Activated CD8-positive, alpha-beta memory T cell treated with anti-CD3 and anti-CD28 coated beads, Interleukin-2, amount 10 ng/mL, durations not matched to agents 7 days and 5 days (primary cell): ENCODE results near the gene AGPAT4. TPM values are rescaled to one million over a fixed set of nuclear protein-coding genes. Genes with fewer than 3 reads are reported as not detected.
A peak's percentile ranks its signal among the peaks of the same experiment; 100 is the strongest.

Experiments
- ATAC-seq: fragments of 150-1000 bp; cut with Tn5 transposase; one replicate; pipeline ENCODE4 v1.10.0; 2021; ENCODE audit warnings: moderate library complexity
- CTCF ChIA-PET: fragments of 350-600 bp; sonication (Branson Sonifier 250); formaldehyde crosslinking; loops from one replicate; lab custom pipeline; 2021; ENCODE audit warnings: antibody characterized with exemption; lab: Charles Lee
- DNase-seq: peaks from one replicate; pipeline ENCODE4 v3.0.0-alpha.2; 2020
- H3K27ac Mint-ChIP-seq: one replicate; pipeline ENCODE4 v1.8.0; 2021; ENCODE audit warnings: mild to moderate bottlenecking, mixed read lengths
- H3K27me3 Mint-ChIP-seq: one replicate; pipeline ENCODE4 v1.8.0; 2021; ENCODE audit warnings: mixed read lengths
- H3K36me3 Mint-ChIP-seq: one replicate; pipeline ENCODE4 v1.8.0; 2021; ENCODE audit warnings: mild to moderate bottlenecking, mixed read lengths
- H3K4me1 Mint-ChIP-seq: one replicate; pipeline ENCODE4 v1.8.0; 2021; ENCODE audit warnings: mixed read lengths
- H3K4me3 Mint-ChIP-seq: one replicate; pipeline ENCODE4 v1.8.0; 2021; ENCODE audit warnings: mild to moderate bottlenecking, moderate library complexity, mixed read lengths
- H3K9me3 Mint-ChIP-seq: one replicate; pipeline ENCODE4 v1.8.0; 2022; ENCODE audit warnings: low read depth, mixed read lengths
- total RNA-seq, 2 experiments: library from RNA; stranded (reverse); gene quantifications; one replicate each; pipeline ENCODE4 v1.2.3, GENCODE V29; 2021

AGPAT4 gene
- total RNA-seq, 2 experiments from 2014 or later, result 3.1 to 4.1 TPM

DNA sequence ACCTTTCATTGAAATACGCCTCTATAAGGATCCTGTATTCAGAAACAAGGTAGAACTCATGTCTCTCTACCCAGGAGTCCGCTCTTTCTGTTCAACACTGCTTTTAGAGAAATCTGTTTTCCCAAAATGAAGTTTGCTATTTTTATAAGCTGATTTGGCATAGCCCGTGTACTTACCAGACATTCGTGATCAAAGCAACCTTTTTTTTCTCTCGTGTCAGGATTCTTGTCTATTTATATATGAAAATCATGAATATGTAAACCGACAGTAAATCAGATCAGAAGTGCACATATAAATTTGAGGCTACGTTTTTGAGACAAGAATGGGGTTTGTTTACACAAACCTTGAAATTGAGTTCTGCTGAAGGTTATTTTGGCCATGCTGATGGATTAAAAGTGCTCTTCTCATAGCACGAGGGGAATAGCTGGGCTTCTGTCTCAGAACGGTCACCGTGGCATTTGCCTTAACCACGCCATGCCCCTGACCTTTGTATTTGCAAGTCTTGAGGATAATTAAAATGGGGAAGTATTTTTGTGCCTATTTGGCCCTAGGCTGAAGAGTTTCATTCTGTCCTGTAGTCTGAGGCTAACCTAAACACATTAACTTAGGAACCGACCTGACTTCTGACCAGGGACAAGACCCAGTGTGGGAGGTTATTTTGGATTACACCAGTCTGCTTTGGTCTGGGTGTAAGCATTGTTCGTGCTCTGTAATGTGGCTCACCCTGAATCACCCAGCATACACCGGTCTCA, 163.7 kb downstream of the AGPAT4 start:
- H3K27ac Mint-ChIP-seq, result no peak overlapping the region
- H3K9me3 Mint-ChIP-seq, result no peaks in the 10 kb centered on the region
- CTCF ChIA-PET, result interaction anchor here (1.3 kb wide), 2 partner anchors 9 to 18 kb away, joined by 3 read pairs; no protein-coding TSS in a partner anchor

DNA sequence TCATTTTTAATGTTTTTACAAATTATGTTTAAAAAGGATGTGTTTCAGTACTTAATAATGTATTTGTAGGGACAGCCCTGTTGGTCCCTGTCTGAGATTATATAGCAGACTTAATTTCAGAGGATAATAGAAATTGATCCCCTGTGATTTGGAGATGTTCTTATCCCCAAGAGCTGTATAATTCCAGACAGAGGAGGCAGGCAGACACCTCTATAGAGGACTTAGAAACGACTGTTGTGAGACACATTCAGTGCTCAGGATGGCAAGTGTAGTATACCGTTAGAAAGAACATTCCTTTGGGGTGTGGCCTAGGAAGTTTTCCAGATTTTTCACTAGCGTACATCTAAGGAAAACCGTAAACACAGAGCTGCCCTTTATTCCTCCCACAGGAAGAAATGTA, 164.5 kb downstream of the AGPAT4 start:
- H3K4me1 Mint-ChIP-seq, result peaks cover 27% of the 10 kb centered on the region
- CTCF ChIA-PET, result interaction anchor here (1.3 kb wide), 1 partner anchor 17 kb away, joined by 3 read pairs; no protein-coding TSS in a partner anchor
- no peak overlapping the region for H3K27ac Mint-ChIP-seq
- ATAC-seq (no peak), DNase-seq (no peak)
- H3K36me3 Mint-ChIP-seq, result peaks cover 58% of the 10 kb centered on the region
- no peaks in the 10 kb centered on the region for H3K27me3 Mint-ChIP-seq
- no peaks in the 10 kb centered on the region for H3K9me3 Mint-ChIP-seq
- H3K4me3 Mint-ChIP-seq, result no peak overlapping the region

More for the DNA sequence above, 163.7 kb downstream of the AGPAT4 start:
- no peak for DNase-seq
- peaks cover 60% of the 10 kb centered on the region for H3K36me3 Mint-ChIP-seq
- no peak for ATAC-seq
- no peaks in the 10 kb centered on the region for H3K27me3 Mint-ChIP-seq
- peaks cover 28% of the 10 kb centered on the region for H3K4me1 Mint-ChIP-seq
- no peak overlapping the region for H3K4me3 Mint-ChIP-seq

GRCh38 chr6:161108916-161109315, 164.9 kb downstream of the AGPAT4 start:
- CTCF ChIA-PET, result interaction anchor here (1.3 kb wide), 1 partner anchor 17 kb away, joined by 3 read pairs; no protein-coding TSS in a partner anchor
- H3K4me3 Mint-ChIP-seq, result no peak overlapping the region
- H3K36me3 Mint-ChIP-seq, result peaks cover 59% of the 10 kb centered on the region
- no peak for ATAC-seq
- H3K27ac Mint-ChIP-seq, result no peak overlapping the region
- H3K9me3 Mint-ChIP-seq, result no peaks in the 10 kb centered on the region
- H3K27me3 Mint-ChIP-seq, result no peaks in the 10 kb centered on the region
- DNase-seq, result no peak
- H3K4me1 Mint-ChIP-seq, result peaks cover 27% of the 10 kb centered on the region

- CTCF ChIA-PET, result no interaction called here
- no peaks in the 10 kb centered on the region for H3K27me3 Mint-ChIP-seq
- ATAC-seq (no peak), DNase-seq (no peak)
- no peak overlapping the region for H3K27ac Mint-ChIP-seq
- H3K36me3 Mint-ChIP-seq, result peaks cover 62% of the 10 kb centered on the region
- no peak overlapping the region for H3K4me3 Mint-ChIP-seq
- peaks cover 24% of the 10 kb centered on the region for H3K4me1 Mint-ChIP-seq
- H3K9me3 Mint-ChIP-seq, result no peaks in the 10 kb centered on the region
Observed at GRCh38 chr6:161107779-161108730, 165.8 kb downstream of the AGPAT4 start.

DNA sequence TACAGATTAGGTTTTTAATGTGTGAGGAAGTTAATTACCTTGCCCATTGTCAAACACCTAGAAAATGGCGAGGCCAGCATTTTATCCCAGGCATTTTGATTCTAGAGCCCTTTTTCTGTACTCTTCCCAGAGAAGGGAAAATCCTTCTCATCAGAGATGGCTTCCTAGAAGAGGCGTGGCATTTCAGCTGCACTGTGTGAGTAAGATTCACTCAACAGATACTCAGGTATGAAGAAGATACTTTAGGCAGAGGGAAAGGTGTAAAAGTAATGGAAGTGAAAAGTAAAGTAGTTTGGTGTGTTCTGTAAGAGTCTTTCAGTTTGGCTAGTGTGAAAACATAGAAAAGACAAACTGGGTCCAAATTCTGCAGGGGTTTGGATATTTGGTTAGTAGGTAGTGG, 168.5 kb downstream of the AGPAT4 start:
- DNase-seq, result no peak
- H3K27ac Mint-ChIP-seq, result peak overlapping the region; percentile 62
- H3K36me3 Mint-ChIP-seq, result peaks cover 46% of the 10 kb centered on the region
- ATAC-seq, result no peak
- H3K4me3 Mint-ChIP-seq, result no peak overlapping the region
- no peaks in the 10 kb centered on the region for H3K27me3 Mint-ChIP-seq
- no peaks in the 10 kb centered on the region for H3K9me3 Mint-ChIP-seq
- H3K4me1 Mint-ChIP-seq, result peaks cover 7% of the 10 kb centered on the region
- CTCF ChIA-PET, result no interaction called here

DNA sequence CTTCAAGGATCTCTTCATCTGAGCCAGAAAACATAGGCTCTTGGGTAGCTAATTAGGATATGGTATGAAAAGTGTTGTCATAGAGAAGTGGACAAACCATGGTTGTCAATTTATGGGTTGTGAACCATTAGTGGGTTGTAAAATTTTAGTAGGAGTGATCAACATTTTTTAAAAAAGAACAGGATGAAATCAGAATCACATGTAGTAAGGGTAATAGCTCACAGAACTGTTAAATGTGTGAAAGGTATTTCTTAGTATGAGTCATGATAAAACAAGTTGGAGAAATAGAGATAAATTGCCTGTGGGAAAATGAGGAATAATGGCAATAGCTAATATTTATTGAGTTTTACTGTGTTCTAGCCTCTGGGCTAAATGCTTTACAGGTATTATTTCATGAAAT, 168.9 kb downstream of the AGPAT4 start:
- no peak overlapping the region for H3K27ac Mint-ChIP-seq
- DNase-seq (no peak), ATAC-seq (no peak)
- peaks cover 42% of the 10 kb centered on the region for H3K36me3 Mint-ChIP-seq
- no peaks in the 10 kb centered on the region for H3K27me3 Mint-ChIP-seq
- no peak overlapping the region for H3K4me3 Mint-ChIP-seq
- H3K4me1 Mint-ChIP-seq, result peaks cover 4% of the 10 kb centered on the region
- CTCF ChIA-PET, result no interaction called here
- H3K9me3 Mint-ChIP-seq, result no peaks in the 10 kb centered on the region

DNA sequence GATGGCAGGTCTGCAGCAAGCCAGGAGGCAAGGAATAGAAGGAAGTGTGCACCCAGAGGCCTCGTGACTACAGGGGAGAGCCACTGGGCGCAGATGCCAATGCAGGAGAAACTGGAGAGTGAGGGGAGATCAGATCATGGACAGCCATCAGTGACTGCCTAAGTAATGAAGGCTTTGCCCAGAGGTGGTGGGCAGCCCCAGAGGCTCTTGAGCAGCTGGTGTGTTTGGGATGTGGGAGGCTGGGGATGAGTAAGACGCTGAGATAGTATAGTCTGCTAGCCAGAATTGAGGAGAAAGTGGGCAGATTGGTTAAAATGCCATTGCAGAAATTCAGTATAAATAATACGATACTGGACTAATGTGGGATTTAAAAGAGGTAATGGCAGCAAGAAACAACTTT, 170.4 kb downstream of the AGPAT4 start:
- no peak for DNase-seq
- H3K4me1 Mint-ChIP-seq, result peaks cover 4% of the 10 kb centered on the region
- H3K27ac Mint-ChIP-seq, result no peak overlapping the region
- H3K36me3 Mint-ChIP-seq, result peaks cover 33% of the 10 kb centered on the region
- CTCF ChIA-PET, result no interaction called here
- no peak for ATAC-seq
- no peak overlapping the region for H3K4me3 Mint-ChIP-seq
- H3K9me3 Mint-ChIP-seq, result no peaks in the 10 kb centered on the region
- no peaks in the 10 kb centered on the region for H3K27me3 Mint-ChIP-seq

DNA sequence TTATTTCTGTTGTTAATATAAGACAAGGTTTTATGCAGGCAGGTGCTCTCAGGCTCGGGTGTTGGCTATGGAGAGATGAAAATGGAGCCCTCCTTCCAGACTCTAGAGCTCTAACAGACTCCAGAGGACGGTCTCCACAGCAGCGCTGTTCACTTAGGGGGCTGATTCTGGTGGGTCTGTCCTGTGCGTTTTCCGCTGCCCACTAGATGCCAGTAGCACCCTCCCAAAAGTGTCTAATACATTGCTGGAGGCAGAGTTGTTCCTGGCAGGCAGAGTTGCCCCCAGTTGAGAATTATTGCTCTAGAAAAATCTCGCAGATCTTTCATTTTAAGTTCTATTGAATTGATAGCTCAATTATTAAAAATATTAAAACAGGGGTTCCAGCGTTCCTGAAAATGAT, 172.3 kb downstream of the AGPAT4 start:
- no peak overlapping the region for H3K4me3 Mint-ChIP-seq
- H3K4me1 Mint-ChIP-seq, result peaks cover 4% of the 10 kb centered on the region
- no peaks in the 10 kb centered on the region for H3K9me3 Mint-ChIP-seq
- no peak for DNase-seq
- no peak overlapping the region for H3K27ac Mint-ChIP-seq
- no peak for ATAC-seq
- peaks cover 25% of the 10 kb centered on the region for H3K36me3 Mint-ChIP-seq
- no peaks in the 10 kb centered on the region for H3K27me3 Mint-ChIP-seq
- CTCF ChIA-PET, result interaction anchor here (0.7 to 1.2 kb wide), 4 partner anchors 10 to 272 kb away, joined by 3 to 5 read pairs (median 4); no protein-coding TSS in a partner anchor

DNA sequence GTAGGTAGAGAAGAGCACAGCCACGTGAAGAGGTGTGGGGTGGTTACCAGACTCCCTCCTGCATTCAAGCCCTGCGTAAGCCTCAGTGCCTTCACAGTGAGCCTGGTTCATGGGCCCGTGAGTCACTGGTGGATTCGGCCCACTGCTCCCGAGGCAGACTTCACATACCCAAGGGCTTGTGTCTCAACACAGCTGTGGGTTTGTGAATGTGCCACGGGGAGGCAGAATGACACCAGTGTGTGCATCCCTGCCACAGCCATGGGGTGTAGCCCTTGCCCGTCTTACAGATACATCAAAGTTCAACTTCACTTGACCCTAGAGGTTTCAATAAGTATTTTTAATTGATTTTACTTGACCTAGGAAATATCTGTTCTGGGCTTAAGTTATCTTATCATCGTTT, 173.8 kb downstream of the AGPAT4 start:
- Mint-ChIP-seq H3K27ac (no peak overlapping the region), H3K27me3 (no peaks in the 10 kb centered on the region), H3K36me3 (peaks cover 13% of the 10 kb centered on the region), H3K4me1 (peaks cover 3% of the 10 kb centered on the region), H3K4me3 (no peak overlapping the region), H3K9me3 (no peaks in the 10 kb centered on the region)
- no peak for DNase-seq
- CTCF ChIA-PET, result no interaction called here
- no peak for ATAC-seq

GRCh38 chr6:161095916-161096315, 177.9 kb downstream of the AGPAT4 start:
- Mint-ChIP-seq H3K9me3 (no peaks in the 10 kb centered on the region), H3K4me3 (no peak overlapping the region), H3K36me3 (peaks cover 17% of the 10 kb centered on the region), H3K4me1 (peaks cover 3% of the 10 kb centered on the region), H3K27me3 (no peaks in the 10 kb centered on the region), H3K27ac (no peak overlapping the region)
- DNase-seq (no peak), ATAC-seq (no peak)
- CTCF ChIA-PET, result interaction anchor here (2.8 kb wide), 1 partner anchor 275 kb away, joined by 6 read pairs; no protein-coding TSS in a partner anchor

GRCh38 chr6:161094955-161095354, 178.9 kb downstream of the AGPAT4 start:
- peaks cover 3% of the 10 kb centered on the region for H3K4me1 Mint-ChIP-seq

DNA sequence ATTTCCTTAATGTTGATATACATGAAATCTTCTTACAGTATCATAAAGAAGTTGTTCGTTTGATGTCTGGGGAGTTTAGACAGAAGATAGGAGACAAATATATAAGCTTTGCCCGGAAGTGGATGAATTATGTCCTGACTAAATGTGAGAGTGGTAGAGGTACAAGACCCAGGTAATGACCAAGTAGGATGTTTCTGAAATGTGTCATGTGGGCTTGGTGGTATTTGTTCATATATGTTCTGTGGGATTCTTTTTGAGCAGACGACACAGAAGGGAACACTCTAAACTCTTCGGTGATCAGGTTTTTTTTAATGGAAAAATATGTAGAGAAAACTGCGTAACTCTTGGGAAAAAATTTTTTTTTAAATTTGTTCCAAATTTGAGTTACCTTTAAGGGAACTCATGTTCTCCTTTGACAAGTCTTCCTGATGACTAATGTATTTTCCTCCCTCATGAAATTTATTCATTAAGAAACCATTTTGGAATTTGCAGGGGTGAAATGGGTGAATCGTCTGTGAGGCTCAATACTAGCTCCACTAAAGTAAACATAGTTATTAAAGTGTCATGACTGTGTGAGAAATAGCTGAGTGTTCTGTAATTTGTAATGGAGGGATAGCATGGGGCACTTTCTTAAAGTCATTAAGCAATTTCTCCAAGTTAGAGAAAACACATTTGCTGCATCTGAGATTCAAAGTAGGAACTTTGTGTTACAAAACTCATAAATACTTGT, 181.7 kb downstream of the AGPAT4 start:
- peaks cover 3% of the 10 kb centered on the region for H3K4me1 Mint-ChIP-seq
- H3K27ac Mint-ChIP-seq, result no peak overlapping the region
- no peak for ATAC-seq
- H3K36me3 Mint-ChIP-seq, result peaks cover 38% of the 10 kb centered on the region
- no peak overlapping the region for H3K4me3 Mint-ChIP-seq
- CTCF ChIA-PET, result interaction anchor here (1.0 kb wide), 1 partner anchor 17 kb away, joined by 3 read pairs; no protein-coding TSS in a partner anchor
- no peaks in the 10 kb centered on the region for H3K27me3 Mint-ChIP-seq
- no peak for DNase-seq
- H3K9me3 Mint-ChIP-seq, result no peaks in the 10 kb centered on the region

More at GRCh38 chr6:161094955-161095354, 178.9 kb downstream of the AGPAT4 start:
- DNase-seq (no peak), ATAC-seq (no peak)
- Mint-ChIP-seq H3K4me3 (no peak overlapping the region), H3K36me3 (peaks cover 20% of the 10 kb centered on the region), H3K27me3 (no peaks in the 10 kb centered on the region), H3K27ac (no peak overlapping the region), H3K9me3 (no peaks in the 10 kb centered on the region)
- CTCF ChIA-PET, result interaction anchor here (2.8 kb wide), 1 partner anchor 276 kb away, joined by 6 read pairs; no protein-coding TSS in a partner anchor

GRCh38 chr6:161091151-161091550, 182.7 kb downstream of the AGPAT4 start:
- Mint-ChIP-seq H3K4me3 (no peak overlapping the region), H3K36me3 (peaks cover 44% of the 10 kb centered on the region), H3K9me3 (no peaks in the 10 kb centered on the region), H3K4me1 (peaks cover 3% of the 10 kb centered on the region), H3K27me3 (no peaks in the 10 kb centered on the region), H3K27ac (no peak overlapping the region)
- ATAC-seq, result no peak
- CTCF ChIA-PET, result no interaction called here
- DNase-seq, result no peak
